Cerebellar cortex (tissue), 1 donor: Measurements from ENCODE around the gene MAGI2.

Experiments used
- DNase-seq: peaks from one replicate; pipeline ENCODE4 v3.0.0-alpha.2; 2015; ENCODE audit warnings: low spot score

The MAGI2 gene

GRCh38 chr7:77985974-77986339 is 1467.5 kb downstream of the MAGI2 start:
- DNase-seq = no peak

GRCh38 chr7:77985232-77985973 is 1468.1 kb downstream of the MAGI2 start:
- DNase-seq = no peak

DNA sequence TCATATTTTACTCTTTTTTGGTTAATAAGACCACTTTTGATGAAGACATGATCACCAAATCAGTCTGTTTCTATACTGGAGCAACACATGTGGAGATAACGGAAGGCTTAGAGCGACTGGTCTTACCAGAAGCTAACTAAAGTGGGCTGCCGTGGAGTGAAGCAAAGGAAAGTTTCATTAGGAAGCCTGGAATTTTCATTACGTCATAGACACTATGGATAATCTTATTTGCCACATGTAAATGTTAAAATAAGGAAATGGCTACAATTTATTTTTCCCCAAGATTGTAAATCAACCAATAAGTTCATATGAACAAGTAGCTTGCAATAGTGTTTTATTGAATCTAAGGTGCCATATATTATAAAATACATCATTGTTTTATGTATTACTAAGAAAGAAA is 1469.5 kb downstream of the MAGI2 start:
- no peak for DNase-seq

GRCh38 chr7:77982926-77983550 is 1470.4 kb downstream of the MAGI2 start:
- no peak for DNase-seq

- DNase-seq = no peak
Observed at GRCh38 chr7:77980087-77980713, 1473.3 kb downstream of the MAGI2 start.

DNA sequence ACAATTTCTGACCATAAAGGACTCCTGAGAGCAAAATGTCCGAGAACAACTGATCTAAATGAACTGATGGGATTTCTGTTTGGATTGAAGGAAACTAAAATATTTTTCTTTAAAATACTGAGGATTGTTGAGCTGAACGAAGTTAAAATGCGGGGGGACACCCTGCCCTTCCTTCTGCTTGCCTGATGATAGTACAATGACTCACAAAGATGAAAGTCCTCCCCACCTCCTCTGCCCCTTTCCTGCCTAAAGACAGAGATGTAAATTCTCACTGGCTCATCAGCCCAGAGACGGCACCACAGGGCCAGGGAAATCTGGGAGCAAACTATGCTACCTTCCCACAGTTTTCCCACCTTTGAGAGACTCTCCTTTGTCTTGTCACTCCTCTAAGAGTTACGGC is 1474.2 kb downstream of the MAGI2 start:
- no peak for DNase-seq

- DNase-seq = no peak
Observed at GRCh38 chr7:77975672-77976480, 1477.6 kb downstream of the MAGI2 start.

DNA sequence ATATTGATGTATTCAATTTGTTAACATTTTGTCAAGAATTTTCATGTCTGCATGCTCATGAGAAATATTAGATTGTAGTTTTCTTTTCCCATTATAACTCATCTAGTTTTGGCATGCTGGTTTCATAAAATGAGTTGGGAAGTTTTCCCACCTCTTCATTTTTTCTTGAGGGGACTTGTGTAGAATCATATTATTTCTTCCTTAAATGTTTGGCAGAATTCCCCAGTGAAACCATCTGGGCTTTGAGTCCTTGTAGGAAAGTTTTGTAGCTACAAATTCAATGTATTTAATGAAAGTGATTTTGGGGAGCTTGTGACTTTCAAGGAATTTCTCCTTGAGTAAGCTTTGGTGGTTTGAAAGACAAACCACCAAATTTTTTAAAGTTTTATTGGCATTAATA is 1481.7 kb downstream of the MAGI2 start:
- DNase-seq = no peak

DNA sequence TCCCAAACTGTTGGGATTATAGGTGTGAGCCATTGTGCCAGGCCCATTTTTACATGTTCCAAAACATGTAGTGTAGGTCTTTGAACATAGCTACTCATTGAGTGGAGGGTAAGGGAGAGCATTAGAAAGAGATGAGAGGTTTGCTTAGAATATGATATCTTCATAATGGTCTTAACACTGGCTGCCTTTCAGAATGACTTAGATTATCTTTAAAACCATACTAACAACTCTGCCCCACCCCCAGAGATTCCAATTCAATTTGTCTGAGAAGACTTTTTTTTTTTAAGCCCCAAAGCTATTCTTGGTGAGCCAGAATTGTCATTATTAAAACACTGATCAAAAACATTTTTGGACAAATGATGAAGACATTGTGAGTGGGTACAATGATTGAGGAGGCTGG is 1486.0 kb downstream of the MAGI2 start:
- no peak for DNase-seq
